HEK293T (cell line): ENCODE measurements around the gene FRMD1.

Source experiments
- ELF4 ChIP-seq: fragments of 450-650 bp; IDR thresholded peaks from 2 replicates; pipeline ENCODE4 v1.6.1; 2017; ENCODE audit warnings: antibody characterized with exemption
- FOXA1 ChIP-seq: fragments of 450-650 bp; IDR thresholded peaks from 2 replicates; pipeline ENCODE4 v1.6.1; 2016; ENCODE audit warnings: mild to moderate bottlenecking
- FOXM1 ChIP-seq: fragments of 450-650 bp; IDR thresholded peaks from 2 replicates; pipeline ENCODE4 v1.6.1; 2017; ENCODE audit warnings: mild to moderate bottlenecking, borderline replicate concordance
- LEF1 ChIP-seq: fragments of 450-650 bp; IDR thresholded peaks from 2 replicates; pipeline ENCODE4 v1.6.1; 2017; ENCODE audit warnings: mild to moderate bottlenecking, borderline replicate concordance
- NFRKB ChIP-seq: fragments of 450-650 bp; IDR thresholded peaks from 2 replicates; pipeline ENCODE4 v1.6.1; 2016; ENCODE audit warnings: mild to moderate bottlenecking, moderate library complexity
- PKNOX1 ChIP-seq: fragments of 450-650 bp; IDR thresholded peaks from 2 replicates; pipeline ENCODE4 v1.6.1; 2016
- SP1 ChIP-seq: fragments of 450-650 bp; IDR thresholded peaks from 2 replicates; pipeline ENCODE4 v1.6.1; 2017
- ZNF384 ChIP-seq: fragments of 450-650 bp; IDR thresholded peaks from 2 replicates; pipeline ENCODE4 v1.6.1; 2016

GRCh38 chr6:168124158-168124557 is 45.1 kb upstream of the FRMD1 start:
- no peak for TF ChIP-seq FOXM1
- no peak for TF ChIP-seq PKNOX1
- no peak for TF ChIP-seq SP1
- no peak for TF ChIP-seq NFRKB
- TF ChIP-seq FOXA1 = no peak
- TF ChIP-seq LEF1 = no peak
- no peak for TF ChIP-seq ELF4
- TF ChIP-seq ZNF384 = no peak
